ENCODE results near the gene PRKN. TPM values are rescaled to one million over a fixed set of nuclear protein-coding genes. Genes with fewer than 3 reads are reported as not detected.

Gene PRKN
- total RNA-seq, 1 experiment from 2014 or later: 2.0 TPM

GRCh38 chr6:162237331-162237730 is 490.2 kb downstream of the PRKN start:
- Mint-ChIP-seq H3K27me3 (ENCODE audit: low read depth) (no peaks in the 10 kb centered on the region), H3K27ac (no peak overlapping the region), H3K36me3 (ENCODE audit: insufficient read depth in 1 of 3, low read depth in 3 of 3) (no peaks in the 10 kb centered on the region), H3K4me3 (no peak overlapping the region), H3K9me3 (peaks cover 0 to 3% of the 10 kb centered on the region in 2 experiments; a peak in 2 of 5 replicates), H3K4me1 (no peaks in the 10 kb centered on the region)
- no peak overlapping the region for H2AFZ ChIP-seq (ENCODE audit: low read length)
- no peak overlapping the region for H4K8ac ChIP-seq (replicated peaks; ENCODE audit: insufficient read length, low read depth, low read length)
- no peak overlapping the region for H2BK12ac ChIP-seq (ENCODE audit: insufficient read length, low read depth, low read length)
- H3K56ac ChIP-seq (ENCODE audit: insufficient read length, low read depth, low read length): no peak overlapping the region
- no peak overlapping the region for H2BK5ac ChIP-seq (ENCODE audit: insufficient read length, low read length)
- no peaks in the 10 kb centered on the region for H3K79me2 ChIP-seq (ENCODE audit: insufficient read depth, low read length)
- no peak for DNase-seq
- no peak overlapping the region for H3T11ph ChIP-seq (ENCODE audit: low read length)
- no peak overlapping the region for H3K4ac ChIP-seq (ENCODE audit: low read depth, low read length)
- H3K9me3 ChIP-seq (ENCODE audit: control insufficient read depth, low read depth, low read length): no peaks in the 10 kb centered on the region
- no peak overlapping the region for H3K4me2 ChIP-seq (ENCODE audit: insufficient read depth, insufficient read length, low read length)
- H2BK15ac ChIP-seq (ENCODE audit: low read depth, low read length): no peak overlapping the region
- H3K27me3 ChIP-seq (ENCODE audit: insufficient read depth, low read length): no peaks in the 10 kb centered on the region
- no CpG with 5 or more reads among the region's 1 CpG for WGBS (ENCODE audit: extremely low coverage, insufficient read length, low lambda C conversion rate)
- no peaks in the 10 kb centered on the region for H3K4me1 ChIP-seq (ENCODE audit: insufficient read depth, low read length)
- H3K23me2 ChIP-seq (ENCODE audit: insufficient read length, low read depth, low read length, poor library complexity, severe bottlenecking): no peaks in the 10 kb centered on the region
- no peak overlapping the region for H3K14ac ChIP-seq (ENCODE audit: insufficient read depth, low read length)
- no peak overlapping the region for H2BK120ac ChIP-seq (ENCODE audit: low read depth, low read length, poor library complexity, severe bottlenecking)
- H4K5ac ChIP-seq (ENCODE audit: insufficient read length, low read depth, low read length): no peak overlapping the region
- no peak overlapping the region for H4K91ac ChIP-seq (ENCODE audit: insufficient read length, low read depth, low read length)
- no peak overlapping the region for H2AK5ac ChIP-seq (ENCODE audit: insufficient read length, low read length)
- no peaks in the 10 kb centered on the region for H3K79me1 ChIP-seq (ENCODE audit: insufficient read depth, low read depth, low read length, poor library complexity, severe bottlenecking)
- no peak overlapping the region for H3K18ac ChIP-seq (ENCODE audit: insufficient read length, low read depth, low read length)
- no peak overlapping the region for H3K9ac ChIP-seq (ENCODE audit: extremely low read depth, insufficient read length, low read length)
- no peak overlapping the region for H3K27ac ChIP-seq (ENCODE audit: insufficient read length, low read depth, low read length)
- no peak overlapping the region for H2BK20ac ChIP-seq (ENCODE audit: low read depth, low read length, poor library complexity, severe bottlenecking)
- H4K20me1 ChIP-seq (ENCODE audit: control insufficient read depth, insufficient read depth, insufficient read length): no peaks in the 10 kb centered on the region
- TF ChIP-seq, protein P1, sequence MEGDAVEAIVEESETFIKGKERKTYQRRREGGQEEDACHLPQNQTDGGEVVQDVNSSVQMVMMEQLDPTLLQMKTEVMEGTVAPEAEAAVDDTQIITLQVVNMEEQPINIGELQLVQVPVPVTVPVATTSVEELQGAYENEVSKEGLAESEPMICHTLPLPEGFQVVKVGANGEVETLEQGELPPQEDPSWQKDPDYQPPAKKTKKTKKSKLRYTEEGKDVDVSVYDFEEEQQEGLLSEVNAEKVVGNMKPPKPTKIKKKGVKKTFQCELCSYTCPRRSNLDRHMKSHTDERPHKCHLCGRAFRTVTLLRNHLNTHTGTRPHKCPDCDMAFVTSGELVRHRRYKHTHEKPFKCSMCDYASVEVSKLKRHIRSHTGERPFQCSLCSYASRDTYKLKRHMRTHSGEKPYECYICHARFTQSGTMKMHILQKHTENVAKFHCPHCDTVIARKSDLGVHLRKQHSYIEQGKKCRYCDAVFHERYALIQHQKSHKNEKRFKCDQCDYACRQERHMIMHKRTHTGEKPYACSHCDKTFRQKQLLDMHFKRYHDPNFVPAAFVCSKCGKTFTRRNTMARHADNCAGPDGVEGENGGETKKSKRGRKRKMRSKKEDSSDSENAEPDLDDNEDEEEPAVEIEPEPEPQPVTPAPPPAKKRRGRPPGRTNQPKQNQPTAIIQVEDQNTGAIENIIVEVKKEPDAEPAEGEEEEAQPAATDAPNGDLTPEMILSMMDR (conservative IDR thresholded peaks at IDR 0.05): no peak
- H3K23ac ChIP-seq (ENCODE audit: insufficient read length, low read depth, low read length): no peak overlapping the region
